ENCODE results near the gene KCNJ18.
"Not testable (repeated sequence)": the region's sequence is repeated elsewhere in the genome, so short reads cannot be mapped to it uniquely, and the experiment has no call there.

DNA sequence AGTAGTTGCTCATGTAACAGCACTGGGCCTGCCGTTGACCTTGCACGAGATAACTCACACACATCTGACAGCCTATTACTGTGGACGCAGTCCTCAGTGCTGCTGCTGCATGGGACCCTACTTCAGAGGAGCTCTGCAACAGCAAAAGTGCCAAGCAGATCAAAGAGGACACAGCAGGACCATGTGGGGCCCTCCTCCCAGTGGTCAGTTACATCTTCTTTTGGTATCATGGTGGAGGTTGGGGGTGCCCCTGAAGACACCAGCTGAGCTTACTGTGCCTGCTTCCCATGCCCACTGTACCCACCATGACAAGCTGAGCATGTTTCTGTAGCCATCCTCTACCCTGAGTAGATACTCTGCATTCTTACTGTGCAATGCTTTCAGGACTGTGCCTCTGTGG is 41.6 kb downstream of the KCNJ18 start:
- TF ChIP-seq, protein P1, sequence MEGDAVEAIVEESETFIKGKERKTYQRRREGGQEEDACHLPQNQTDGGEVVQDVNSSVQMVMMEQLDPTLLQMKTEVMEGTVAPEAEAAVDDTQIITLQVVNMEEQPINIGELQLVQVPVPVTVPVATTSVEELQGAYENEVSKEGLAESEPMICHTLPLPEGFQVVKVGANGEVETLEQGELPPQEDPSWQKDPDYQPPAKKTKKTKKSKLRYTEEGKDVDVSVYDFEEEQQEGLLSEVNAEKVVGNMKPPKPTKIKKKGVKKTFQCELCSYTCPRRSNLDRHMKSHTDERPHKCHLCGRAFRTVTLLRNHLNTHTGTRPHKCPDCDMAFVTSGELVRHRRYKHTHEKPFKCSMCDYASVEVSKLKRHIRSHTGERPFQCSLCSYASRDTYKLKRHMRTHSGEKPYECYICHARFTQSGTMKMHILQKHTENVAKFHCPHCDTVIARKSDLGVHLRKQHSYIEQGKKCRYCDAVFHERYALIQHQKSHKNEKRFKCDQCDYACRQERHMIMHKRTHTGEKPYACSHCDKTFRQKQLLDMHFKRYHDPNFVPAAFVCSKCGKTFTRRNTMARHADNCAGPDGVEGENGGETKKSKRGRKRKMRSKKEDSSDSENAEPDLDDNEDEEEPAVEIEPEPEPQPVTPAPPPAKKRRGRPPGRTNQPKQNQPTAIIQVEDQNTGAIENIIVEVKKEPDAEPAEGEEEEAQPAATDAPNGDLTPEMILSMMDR (conservative IDR thresholded peaks at IDR 0.05; ENCODE audit: low read depth, low read length), result not testable (repeated sequence)
- TF ChIP-seq EZH2phosphoT487 (IDR thresholded peaks at IDR 0.05; ENCODE audit: borderline replicate concordance, low read length); EZH2 (IDR thresholded peaks at IDR 0.05; ENCODE audit: low read length, unreplicated experiment): not testable (repeated sequence)
